GM23248 (cell line): Measurements from ENCODE around the gene ALG1.

Experiments used
- EZH2 ChIP-seq: fragments of 200-600 bp; sonication (generic); IDR thresholded peaks from 2 replicates; pipeline ENCODE4 v1.6.1; 2018; ENCODE audit warnings: antibody characterized with exemption, mild to moderate bottlenecking; ENCODE audit not compliant: insufficient read depth, poor library complexity, severe bottlenecking
- EZH2phosphoT487 ChIP-seq: fragments of 200-600 bp; sonication (generic); IDR thresholded peaks from 2 replicates; pipeline ENCODE4 v1.6.1; 2018; ENCODE audit warnings: antibody characterized with exemption, moderate library complexity, mild to moderate bottlenecking, low read depth; ENCODE audit not compliant: insufficient read depth

DNA sequence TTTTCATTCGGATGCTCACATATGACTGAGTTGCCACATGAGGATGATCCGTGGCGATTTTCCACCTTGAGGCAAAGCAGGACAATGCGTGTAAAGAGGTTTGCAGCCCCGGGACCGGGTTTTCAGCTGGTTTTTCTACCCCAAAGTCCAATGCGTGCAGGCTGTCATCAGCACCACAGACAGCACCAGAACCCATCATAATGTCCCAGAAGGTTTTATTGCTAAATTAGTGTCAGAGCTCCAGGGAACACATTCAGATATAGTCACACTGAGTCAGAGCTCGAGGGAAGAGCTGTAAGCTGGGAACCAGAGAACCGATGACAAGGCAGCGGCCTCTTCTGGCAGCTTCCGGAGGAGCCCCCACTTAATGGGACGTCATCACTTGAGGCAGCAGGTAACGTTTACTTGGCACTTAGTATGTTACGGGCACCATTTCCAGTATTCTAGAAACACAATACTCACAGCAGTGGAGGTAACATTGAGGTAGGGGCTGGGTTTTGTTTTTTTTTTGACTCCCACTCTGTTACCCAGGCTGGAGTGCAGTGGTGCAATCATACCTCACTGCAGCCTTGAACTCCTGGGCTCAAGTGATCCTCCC is 29.0 kb upstream of the ALG1 start:
- no peak for TF ChIP-seq EZH2phosphoT487
- TF ChIP-seq EZH2 = no peak
